DMS 273 (cell line): Measurements from ENCODE around the gene PARK7.
A peak's percentile ranks its signal among the peaks of the same experiment; 100 is the strongest.
"Not testable (repeated sequence)": the region's sequence is repeated elsewhere in the genome, so short reads cannot be mapped to it uniquely, and the experiment has no call there.

ENCODE experiments used
- DNase-seq: peaks from one replicate; lab custom pipeline; 2025; ENCODE audit not compliant: unreplicated experiment; lab: John Stamatoyannopoulos, UW

Gene PARK7

GRCh38 chr1:7942214-7942921, 19.1 kb upstream of the PARK7 start:
- peak; percentile 80 for DNase-seq

- DNase-seq = no peak
Measured at GRCh38 chr1:7943251-7943650, 18.3 kb upstream of the PARK7 start.

GRCh38 chr1:7948960-7949359, 12.6 kb upstream of the PARK7 start:
- no peak for DNase-seq

- DNase-seq = not testable (repeated sequence)
Measured at GRCh38 chr1:7952791-7953190, 8.7 kb upstream of the PARK7 start.

DNA sequence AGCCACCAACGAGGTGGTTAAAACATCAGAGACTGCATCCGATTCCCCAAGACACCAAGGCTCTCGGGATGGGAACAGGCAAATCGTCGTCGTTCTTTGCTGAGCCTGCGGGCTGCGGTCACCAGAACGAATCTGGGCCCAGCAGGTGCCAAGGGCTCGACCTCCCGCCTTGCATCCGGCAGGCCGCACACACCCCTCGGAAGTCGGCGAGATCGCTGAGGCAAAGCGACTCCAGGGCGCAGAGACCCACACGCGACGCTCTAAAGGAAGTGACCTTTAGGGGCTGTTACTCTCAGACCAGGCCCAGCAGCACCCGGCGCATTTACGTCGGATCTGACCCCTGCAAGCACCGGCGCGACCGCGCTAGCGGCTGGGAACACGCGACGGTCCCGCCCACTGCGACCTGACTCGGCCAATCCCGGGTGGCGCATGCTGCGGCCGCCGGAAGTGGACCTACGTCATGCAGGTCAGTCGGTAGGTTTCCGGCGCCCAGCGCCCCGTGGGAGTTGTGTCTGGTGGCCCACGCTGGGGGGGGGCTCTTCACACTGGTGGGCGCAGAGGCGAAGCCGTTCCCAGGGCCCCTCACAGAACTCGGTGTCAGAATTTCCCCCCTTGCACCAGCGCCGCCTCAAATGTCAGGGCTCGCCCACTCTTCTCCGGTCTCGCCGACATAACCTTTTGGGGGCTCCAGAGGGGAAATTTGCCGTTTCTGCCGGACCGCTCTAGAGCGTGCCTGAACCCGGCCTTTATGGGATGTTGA, 7.5 kb upstream of the PARK7 start:
- DNase-seq = peak; percentile 85

GRCh38 chr1:7954683-7955082, 6.8 kb upstream of the PARK7 start:
- DNase-seq = peak; percentile 24

GRCh38 chr1:7956218-7957032, 5.1 kb upstream of the PARK7 start:
- peak; percentile 49 for DNase-seq

- no peak for DNase-seq
Measured at GRCh38 chr1:7960165-7960564, 1.3 kb upstream of the PARK7 start.

GRCh38 chr1:7960867-7961215, 670 bp upstream of the PARK7 start:
- no peak for DNase-seq

GRCh38 chr1:7962014-7962335, 464 bp downstream of the PARK7 start:
- DNase-seq = no peak

DNA sequence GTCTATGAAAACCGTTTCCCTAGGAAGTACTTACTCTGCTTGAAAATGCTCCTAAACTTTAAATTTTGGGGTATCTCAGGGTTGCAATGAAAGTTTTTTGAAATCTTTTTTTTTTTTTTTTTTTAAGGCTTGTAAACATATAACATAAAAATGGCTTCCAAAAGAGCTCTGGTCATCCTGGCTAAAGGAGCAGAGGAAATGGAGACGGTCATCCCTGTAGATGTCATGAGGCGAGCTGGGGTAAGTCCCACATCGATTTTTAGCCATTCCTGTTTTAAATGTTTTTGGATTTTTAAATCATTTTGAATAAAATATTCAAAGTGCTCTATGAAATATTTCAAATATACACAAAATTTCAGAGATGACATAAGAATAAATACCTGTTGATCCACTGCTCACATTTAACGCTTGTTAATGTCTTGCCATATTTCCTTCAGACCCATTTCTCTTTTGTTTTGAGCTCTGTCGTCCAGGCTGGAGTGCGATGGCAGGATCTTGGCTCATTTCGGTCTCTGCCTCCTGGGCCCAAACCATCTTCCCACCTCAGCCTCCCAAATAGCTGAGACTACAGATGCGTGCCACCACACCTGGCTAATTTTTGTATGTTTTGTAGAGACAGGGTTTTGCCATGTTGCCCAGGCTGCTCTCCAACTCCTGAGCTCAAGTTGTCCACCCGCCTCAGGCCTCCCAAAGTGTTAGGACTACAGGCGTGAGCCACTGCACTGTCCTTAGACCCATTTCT, 1.3 kb downstream of the PARK7 start:
- DNase-seq = no peak

DNA sequence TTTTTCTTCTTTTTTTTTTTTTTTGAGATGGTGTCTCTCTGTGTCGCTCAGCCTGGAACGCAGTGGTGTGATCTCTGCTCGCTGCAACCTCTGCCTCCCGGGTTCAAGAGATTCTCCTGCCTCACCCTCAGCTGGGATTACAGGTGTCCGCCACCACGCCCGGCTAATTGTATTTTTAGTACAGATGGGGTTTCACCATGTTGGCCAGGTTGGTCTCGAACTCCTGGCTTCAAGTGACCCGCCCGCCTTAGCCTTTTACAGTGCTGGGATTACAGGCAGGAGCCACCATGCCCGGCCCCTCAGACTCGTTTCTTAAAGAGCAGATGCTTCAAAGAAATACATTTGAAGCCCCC, 1.8 kb downstream of the PARK7 start:
- DNase-seq = not testable (repeated sequence)

- not testable (repeated sequence) for DNase-seq
Measured at GRCh38 chr1:7963841-7964240, 2.3 kb downstream of the PARK7 start.

DNA sequence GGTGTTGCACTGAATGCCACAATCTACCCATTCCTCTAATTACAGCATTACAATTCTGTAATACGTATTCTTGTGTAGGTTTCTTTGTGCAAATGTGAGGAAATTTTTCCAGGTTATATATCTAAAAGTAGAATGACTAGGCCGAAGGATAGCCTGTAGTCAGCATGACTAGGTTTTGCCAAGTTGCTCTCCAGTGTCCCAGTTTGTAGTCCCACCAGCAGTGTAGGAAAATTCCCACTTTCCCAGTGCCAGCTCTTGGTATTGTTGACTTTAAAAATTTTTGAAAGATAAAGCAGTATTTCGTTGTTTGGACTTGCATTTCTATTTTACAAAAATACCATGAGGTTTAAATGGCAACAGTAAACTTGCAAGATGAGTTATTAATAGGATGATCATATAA, 3.0 kb downstream of the PARK7 start:
- no peak for DNase-seq

GRCh38 chr1:7967196-7967595, 5.7 kb downstream of the PARK7 start:
- peak; percentile 67 for DNase-seq

DNA sequence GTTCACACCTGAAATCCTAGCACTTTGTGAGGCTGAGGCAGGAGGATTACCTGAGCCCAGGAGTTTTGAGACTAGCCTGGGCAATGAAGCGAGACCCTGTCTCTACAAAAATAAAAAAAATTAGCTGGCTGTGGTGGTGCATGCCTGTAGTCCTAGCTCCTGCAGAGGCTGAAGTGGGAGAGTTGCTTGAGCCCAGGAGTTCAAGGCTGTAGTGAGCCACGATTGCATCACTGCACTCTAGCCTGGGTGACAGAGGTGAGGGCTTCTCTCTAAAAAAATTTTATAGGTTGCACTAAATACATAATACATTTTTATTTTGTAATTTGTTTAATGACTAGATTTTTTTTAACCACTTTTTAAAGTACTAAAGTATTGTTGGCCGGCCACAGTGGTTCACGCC, 6.1 kb downstream of the PARK7 start:
- no peak for DNase-seq

- no peak for DNase-seq
Measured at GRCh38 chr1:7970246-7970645, 8.7 kb downstream of the PARK7 start.

- DNase-seq = no peak
Measured at GRCh38 chr1:7971024-7971423, 9.5 kb downstream of the PARK7 start.

DNA sequence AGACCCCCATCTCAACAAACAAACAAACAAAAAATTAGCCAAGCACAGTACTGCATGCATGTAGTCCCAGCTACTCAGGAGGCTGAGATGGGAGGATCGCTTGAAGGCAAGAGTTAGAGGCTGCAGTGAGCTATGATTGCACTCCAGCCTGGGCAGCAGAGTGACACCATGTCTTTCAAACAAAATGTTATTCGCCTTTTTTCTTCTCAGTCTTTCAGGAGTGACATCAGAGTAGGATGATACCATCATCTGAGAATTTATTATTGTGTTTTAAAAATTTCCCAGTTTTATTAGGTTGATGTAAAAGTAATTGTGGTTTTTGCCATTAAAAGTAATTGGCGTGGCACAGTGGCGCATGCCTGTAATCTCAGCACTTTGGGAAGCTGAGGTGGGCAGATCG, 10.8 kb downstream of the PARK7 start:
- no peak for DNase-seq

- no peak for DNase-seq
Measured at GRCh38 chr1:7973086-7973485, 11.6 kb downstream of the PARK7 start.

- DNase-seq = peak; percentile 86
Measured at GRCh38 chr1:7975212-7975865, 13.8 kb downstream of the PARK7 start.
